Heart left ventricle (tissue), 16 donors: ENCODE data around the gene CTDP1. TPM values are rescaled to one million over a fixed set of nuclear protein-coding genes. Genes with fewer than 3 reads are reported as not detected.
A peak's percentile ranks its signal among the peaks of the same experiment; 100 is the strongest.

Source experiments
- ATAC-seq, 4 donors: fragments of 200-7000 bp; cut with Tn5 transposase; one replicate each; pipeline ENCODE4 v1.9.1; 2020 to 2022; ENCODE audit warnings: moderate library complexity in 4 of 4, mild to moderate bottlenecking in 3 of 4, moderate number of reproducible peaks in 1 of 4
- DNase-seq, 5 donors: peaks; one replicate each; pipeline ENCODE4 v3.0.0-alpha.2; 2020
- H3K27ac ChIP-seq, 12 donors: fragments of 200-600 bp; sonication (generic) in 4 of 12; one replicate each; pipeline versions ENCODE4 v1.5.0 to v1.8.0; 2016 to 2022; ENCODE audit warnings: mild to moderate bottlenecking in 2 of 12
- H3K27me3 ChIP-seq, 9 donors: fragments of 200-600 bp; sonication (generic) in 2 of 9; one replicate each; pipeline versions ENCODE4 v1.5.1 to v1.8.0; 2016 to 2022; ENCODE audit warnings: mild to moderate bottlenecking in 3 of 9
- H3K36me3 ChIP-seq, 9 donors: fragments of 200-600 bp; sonication (generic) in 2 of 9; one replicate each; pipeline versions ENCODE4 v1.5.0 to v1.8.0; 2018 to 2022; ENCODE audit warnings: mild to moderate bottlenecking in 2 of 9
- H3K4me1 ChIP-seq, 12 donors: fragments of 200-600 bp; sonication (generic) in 4 of 12; one replicate each; pipeline versions ENCODE4 v1.5.0 to v1.8.0; 2016 to 2022; ENCODE audit warnings: mild to moderate bottlenecking in 3 of 12
- H3K4me3 ChIP-seq, 12 donors: fragments of 200-600 bp; sonication (generic) in 4 of 12; one replicate each; pipeline versions ENCODE4 v1.5.0 to v1.8.0; 2017 to 2022; ENCODE audit warnings: mild to moderate bottlenecking in 9 of 12, moderate library complexity in 4 of 12
- H3K9me3 ChIP-seq, 12 donors: fragments of 200-600 bp; sonication (generic) in 4 of 12; one replicate each; pipeline versions ENCODE4 v1.5.0 to v1.8.0; 2016 to 2022; ENCODE audit warnings: mild to moderate bottlenecking in 1 of 12
- POLR2A ChIP-seq, 2 donors: fragments of 450-650 bp; IDR thresholded peaks; one replicate each; pipeline ENCODE4 v1.6.1; 2017; ENCODE audit warnings: antibody characterized with exemption in 2 of 2, mild to moderate bottlenecking in 2 of 2, moderate library complexity in 2 of 2
- WGBS, 4 donors: extraction: QIAGEN DNeasy Blood & Tissue Kit in 2 of 4; methylation state at CpG; one replicate each; pipeline versions ENCODE4 v1.1.5 to v1.1.7; 2013 to 2018; 5-methylcytosine and 5-hydroxymethylcytosine counted together
- intact Hi-C, 10 donors: fragments of 100-400 bp; cut with DNase I; formaldehyde crosslinking; loops; one replicate each; pipeline versions ENCODE4 v1.11.1 to v1.14.2; 2022
- polyA plus RNA-seq, 2 donors: library from polyadenylated mRNA; stranded (reverse); fragments of 200-250 nt; gene quantifications; one replicate each; pipeline ENCODE4 v1.2.3, GENCODE V29; 2013
- total RNA-seq, 9 donors: library from RNA; depleted of rRNA in 2 of 9; stranded (reverse); fragments of >200 nt in 2 of 9; fragmentation: NEBNext Ultra II Directional in 3 of 9; extraction: Animal tissue kit (Norgen Biotek cat#: 25700) in 3 of 9; gene quantifications; one replicate each; pipeline versions ENCODE4 v1.1.0 to v1.2.4, GENCODE V29; 2016 to 2023
- TF ChIP-seq, protein P1 (sequence below), 12 donors: fragments of 200-600 bp; sonication (generic) in 4 of 12; IDR thresholded peaks; one replicate each; pipeline versions ENCODE4 v1.5.0 to v1.8.0; 2018 to 2022; ENCODE audit warnings: antibody characterized with exemption in 12 of 12, mild to moderate bottlenecking in 5 of 12
- donor health status: ischemic (EF 13 %, LVEDD 7.1; RV severe dilation, severe dysfunction).
- donor health status: healthy with polysubstance abuse.
- donor health status: DM: no; HTN: yes; CAD: no.
- donor health status: DM: no; HTN: no; CAD: no.
- donor health status: ischemic (EF 25% LVEDD 6.9; RV normal size, moderate dysfunction).
- donor health status: ischemic (EF 25% LVEDD 5.7; RV mildly dilated, moderate dysfunction).
- donor health status: healthy.
- donor health status: DM: yes; HTN: yes; CAD: no.
- donor health status: ischemic (EF 35%, LVEDD 5.7; RV mildly dilated, moderate dysfunction).
- donor health status: nonischemic (EF 11% LVEDD 7.7; RV severe dilation, severe dysfunction).
- donor health status: DM: yes; HTN: yes; CAD: no.
- donor health status: PGD.
- donor health status: ischemic (EF 29% LVEDD 5.4; RV normal size, mild dysfunction).
- donor health status: nonischemic (EF 23%, LVEDD 6.1; RV moderate dilation, normal function).

Gene CTDP1
- total and polyA plus RNA-seq, 11 donors: 6.0 to 17.1 (median 10.3) TPM

DNA sequence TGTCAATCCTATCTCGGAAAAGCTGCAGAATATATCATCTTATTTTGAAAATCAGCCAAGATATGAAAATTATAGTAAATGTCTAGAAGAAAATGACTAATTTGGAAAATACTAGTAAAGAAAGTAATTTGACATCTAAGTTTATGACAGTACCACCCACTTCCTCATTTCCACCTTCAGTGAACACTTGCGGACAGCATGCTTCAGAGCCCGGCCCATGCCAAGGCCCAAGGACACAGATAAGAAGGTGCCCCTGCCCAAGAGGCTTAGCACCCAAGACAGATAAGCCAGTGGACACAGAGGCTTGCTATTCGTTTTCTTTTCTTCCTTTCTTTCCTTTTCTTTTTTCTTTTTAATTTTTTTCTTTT, 113.4 kb downstream of the CTDP1 start:
- ATAC-seq (no peak), DNase-seq (peak in 1 of 5 donors; percentile 35)
- no peak for TF ChIP-seq POLR2A (IDR thresholded peaks at IDR 0.05)
- TF ChIP-seq, protein P1, sequence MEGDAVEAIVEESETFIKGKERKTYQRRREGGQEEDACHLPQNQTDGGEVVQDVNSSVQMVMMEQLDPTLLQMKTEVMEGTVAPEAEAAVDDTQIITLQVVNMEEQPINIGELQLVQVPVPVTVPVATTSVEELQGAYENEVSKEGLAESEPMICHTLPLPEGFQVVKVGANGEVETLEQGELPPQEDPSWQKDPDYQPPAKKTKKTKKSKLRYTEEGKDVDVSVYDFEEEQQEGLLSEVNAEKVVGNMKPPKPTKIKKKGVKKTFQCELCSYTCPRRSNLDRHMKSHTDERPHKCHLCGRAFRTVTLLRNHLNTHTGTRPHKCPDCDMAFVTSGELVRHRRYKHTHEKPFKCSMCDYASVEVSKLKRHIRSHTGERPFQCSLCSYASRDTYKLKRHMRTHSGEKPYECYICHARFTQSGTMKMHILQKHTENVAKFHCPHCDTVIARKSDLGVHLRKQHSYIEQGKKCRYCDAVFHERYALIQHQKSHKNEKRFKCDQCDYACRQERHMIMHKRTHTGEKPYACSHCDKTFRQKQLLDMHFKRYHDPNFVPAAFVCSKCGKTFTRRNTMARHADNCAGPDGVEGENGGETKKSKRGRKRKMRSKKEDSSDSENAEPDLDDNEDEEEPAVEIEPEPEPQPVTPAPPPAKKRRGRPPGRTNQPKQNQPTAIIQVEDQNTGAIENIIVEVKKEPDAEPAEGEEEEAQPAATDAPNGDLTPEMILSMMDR (IDR thresholded peaks at IDR 0.05): no peak
- Histone ChIP-seq H3K27me3 (peaks cover 12 to 62% (median 39%) of the 10 kb centered on the region in 9 donors), H3K4me1 (peaks cover 0 to 42% (median 5%) of the 10 kb centered on the region in 12 donors), H3K36me3 (no peaks in the 10 kb centered on the region), H3K4me3 (peak overlapping the region in 1 of 12 donors; percentile 1), H3K9me3 (no peaks in the 10 kb centered on the region), H3K27ac (peak overlapping the region in 1 of 12 donors; percentile 63)
- 61 to 75% (median 68%) methylated on average over 4 of the region's 4 CpGs for WGBS, 4 donors
- intact Hi-C loops: loop anchor here in 1 of 10 donors (10.0 kb wide), 1 partner anchor 182 kb away; no protein-coding TSS in a partner anchor

DNA sequence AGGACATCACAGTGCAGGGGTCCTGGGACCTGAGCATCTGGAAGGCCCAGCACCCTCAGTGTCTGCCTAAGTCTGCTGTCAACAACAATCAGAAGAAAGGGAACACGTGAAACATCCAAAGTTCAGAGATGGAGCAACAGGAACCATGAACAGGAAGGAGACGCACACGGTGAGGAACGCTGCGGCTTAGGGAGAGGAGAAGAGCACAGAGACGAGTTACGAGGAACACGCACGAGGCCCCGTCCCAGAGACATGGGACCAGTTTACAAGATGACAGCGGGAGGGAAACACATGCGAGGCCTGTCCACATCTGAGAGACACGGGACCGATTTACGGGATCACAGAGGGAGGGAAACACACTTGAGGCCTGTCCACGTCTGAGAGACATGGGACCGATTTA, 115.2 kb downstream of the CTDP1 start:
- TF ChIP-seq, protein P1 (IDR thresholded peaks at IDR 0.05): no peak
- TF ChIP-seq POLR2A (IDR thresholded peaks at IDR 0.05): no peak
- H3K27me3 ChIP-seq: peaks cover 24 to 62% (median 40%) of the 10 kb centered on the region in 9 donors
- peaks cover 5 to 54% (median 12%) of the 10 kb centered on the region in 12 donors for H3K4me1 ChIP-seq
- DNase-seq: peak in 2 of 5 donors; percentile 25 to 63
- ATAC-seq: no peak
- no peak overlapping the region for H3K27ac ChIP-seq
- H3K4me3 ChIP-seq: no peak overlapping the region
- intact Hi-C loops: loop anchor here in 1 of 10 donors (10.0 kb wide), 1 partner anchor 180 kb away; no protein-coding TSS in a partner anchor
- WGBS, 4 donors: 86 to 91% (median 88%) methylated on average over 17 of the region's 17 CpGs
- H3K36me3 ChIP-seq: no peaks in the 10 kb centered on the region
- no peaks in the 10 kb centered on the region for H3K9me3 ChIP-seq

DNA sequence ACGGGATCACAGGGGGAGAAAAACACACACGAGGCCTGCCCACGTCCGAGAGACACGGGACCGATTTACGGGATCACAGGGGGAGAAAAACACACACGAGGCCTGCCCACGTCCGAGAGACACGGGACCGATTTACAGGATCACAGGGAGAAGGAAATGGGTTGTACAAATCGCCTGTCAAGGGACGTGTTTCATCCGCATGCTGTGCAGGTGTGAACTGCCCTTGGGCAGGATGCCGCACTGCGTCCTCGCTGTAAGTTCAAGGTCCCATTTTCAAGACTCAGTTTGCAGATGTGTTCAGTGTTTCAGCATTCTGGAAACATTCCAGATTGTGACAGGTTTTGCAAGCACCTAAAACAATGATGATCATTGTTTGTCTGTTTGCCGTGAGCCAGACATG, 115.8 kb downstream of the CTDP1 start:
- Histone ChIP-seq H3K36me3 (no peaks in the 10 kb centered on the region), H3K4me3 (no peak overlapping the region), H3K27me3 (peaks cover 23 to 62% (median 41%) of the 10 kb centered on the region in 9 donors), H3K9me3 (no peaks in the 10 kb centered on the region), H3K4me1 (peaks cover 5 to 50% (median 12%) of the 10 kb centered on the region in 12 donors), H3K27ac (no peak overlapping the region)
- 87 to 93% (median 90%) methylated on average over 19 of the region's 19 CpGs for WGBS, 4 donors
- TF ChIP-seq, protein P1 (IDR thresholded peaks at IDR 0.05): no peak
- TF ChIP-seq POLR2A (IDR thresholded peaks at IDR 0.05): no peak
- intact Hi-C loops: loop anchor here in 1 of 10 donors (10.0 kb wide), 1 partner anchor 179 kb away; no protein-coding TSS in a partner anchor
- ATAC-seq: no peak
- no peak for DNase-seq

DNA sequence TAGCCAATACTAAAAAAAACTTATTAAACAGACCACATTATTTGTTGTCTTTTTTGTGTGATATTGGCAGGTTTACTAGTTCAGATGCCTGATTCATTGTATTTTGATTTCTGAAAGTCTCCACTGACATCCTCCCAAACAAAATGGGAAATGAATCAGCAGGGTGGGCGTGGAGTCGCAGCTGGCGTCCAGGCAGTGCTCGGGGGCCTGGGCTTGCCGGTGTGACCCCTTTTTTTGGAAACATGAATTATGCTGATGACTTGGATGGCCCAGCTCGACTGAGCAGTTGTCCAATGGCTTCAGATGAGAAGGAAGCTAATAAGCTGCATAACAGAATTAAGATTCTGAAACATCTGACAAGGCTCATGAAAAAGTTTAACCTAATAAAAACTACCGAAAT, 116.4 kb downstream of the CTDP1 start:
- ATAC-seq (peak in 1 of 4 donors; percentile 13), DNase-seq (peak in 1 of 5 donors; percentile 24)
- no peak overlapping the region for H3K4me3 ChIP-seq
- no peak overlapping the region for H3K27ac ChIP-seq
- peaks cover 23 to 65% (median 40%) of the 10 kb centered on the region in 9 donors for H3K27me3 ChIP-seq
- 39 to 59% (median 51%) methylated on average over 7 of the region's 7 CpGs for WGBS, 4 donors
- TF ChIP-seq, protein P1 (IDR thresholded peaks at IDR 0.05): no peak
- TF ChIP-seq POLR2A (IDR thresholded peaks at IDR 0.05): no peak
- peaks cover 5 to 46% (median 12%) of the 10 kb centered on the region in 12 donors for H3K4me1 ChIP-seq
- intact Hi-C loops: loop anchor here in 1 of 10 donors (10.0 kb wide), 1 partner anchor 179 kb away; no protein-coding TSS in a partner anchor
- H3K9me3 ChIP-seq: no peaks in the 10 kb centered on the region
- no peaks in the 10 kb centered on the region for H3K36me3 ChIP-seq
